Chondrocyte (in vitro differentiated cells): ENCODE data around the gene THSD4. TPM values are rescaled to one million over a fixed set of nuclear protein-coding genes. Genes with fewer than 3 reads are reported as not detected.
A peak's percentile ranks its signal among the peaks of the same experiment; 100 is the strongest.

Source experiments
- DNase-seq: peaks from one replicate; pipeline ENCODE4 v3.0.0; 2021; ENCODE audit warnings: mixed read lengths, low spot score
- H3K27ac Mint-ChIP-seq: one replicate; pipeline ENCODE4 v1.8.0; 2021; ENCODE audit warnings: mild to moderate bottlenecking, moderate library complexity, mixed read lengths; ENCODE audit not compliant: unreplicated experiment
- H3K27me3 Mint-ChIP-seq: 2 replicates; pipeline ENCODE4 v1.8.0; 2021; ENCODE audit warnings: low read depth, mixed read lengths
- H3K36me3 Mint-ChIP-seq: 2 replicates; pipeline ENCODE4 v1.8.0; 2021; ENCODE audit warnings: low read depth, mixed read lengths
- H3K4me1 Mint-ChIP-seq: 2 replicates; pipeline ENCODE4 v1.8.0; 2021; ENCODE audit warnings: low read depth, mild to moderate bottlenecking, mixed read lengths
- H3K4me3 Mint-ChIP-seq: one replicate; pipeline ENCODE4 v1.8.0; 2021; ENCODE audit warnings: mild to moderate bottlenecking, moderate library complexity, mixed read lengths; ENCODE audit not compliant: unreplicated experiment
- H3K9me3 Mint-ChIP-seq: 2 replicates; pipeline ENCODE4 v1.8.0; 2021; ENCODE audit warnings: low read depth, mixed read lengths
- total RNA-seq: library from RNA; stranded (reverse); gene quantifications from 3 replicates; pipeline ENCODE4 v1.2.1, GENCODE V29; 2021
- TF ChIP-seq, protein P1 (sequence below): fragments of 200-600 bp; sonication (generic); IDR thresholded peaks from 2 replicates; pipeline ENCODE4 v1.5.0; 2021; ENCODE audit warnings: antibody characterized with exemption, mild to moderate bottlenecking, moderate library complexity

THSD4 gene
- total RNA-seq, 1 donor from 2014 or later = 3.4 TPM

DNA sequence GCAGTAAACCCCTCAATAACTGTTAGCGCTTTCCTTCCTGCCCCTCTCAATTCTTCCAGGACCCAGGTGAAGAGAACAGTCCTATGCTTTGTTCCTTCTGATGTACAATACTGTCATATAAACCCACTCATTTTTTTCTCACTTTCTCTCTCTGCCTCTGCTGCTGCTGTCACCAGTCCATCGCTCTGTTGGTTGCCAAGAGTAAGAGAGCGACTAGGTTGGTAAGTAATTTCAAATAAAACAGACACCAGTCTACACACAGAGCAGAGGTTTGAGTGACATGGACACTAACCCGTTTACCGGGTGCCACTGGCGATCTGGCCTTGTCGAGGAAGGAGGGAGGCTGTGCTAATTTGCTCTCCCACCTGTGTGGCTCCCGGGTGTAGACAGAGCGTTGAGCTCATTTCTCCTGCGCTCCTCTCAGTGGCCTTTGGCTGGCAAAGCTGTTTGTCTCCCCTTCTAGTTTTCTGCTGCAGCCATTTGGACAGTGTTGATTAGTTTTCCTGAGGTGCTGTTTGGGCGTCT is 215.4 kb downstream of the THSD4 start:
- no peaks in the 10 kb centered on the region for H3K36me3 Mint-ChIP-seq
- peaks cover 47% of the 10 kb centered on the region for H3K4me1 Mint-ChIP-seq
- TF ChIP-seq, protein P1, sequence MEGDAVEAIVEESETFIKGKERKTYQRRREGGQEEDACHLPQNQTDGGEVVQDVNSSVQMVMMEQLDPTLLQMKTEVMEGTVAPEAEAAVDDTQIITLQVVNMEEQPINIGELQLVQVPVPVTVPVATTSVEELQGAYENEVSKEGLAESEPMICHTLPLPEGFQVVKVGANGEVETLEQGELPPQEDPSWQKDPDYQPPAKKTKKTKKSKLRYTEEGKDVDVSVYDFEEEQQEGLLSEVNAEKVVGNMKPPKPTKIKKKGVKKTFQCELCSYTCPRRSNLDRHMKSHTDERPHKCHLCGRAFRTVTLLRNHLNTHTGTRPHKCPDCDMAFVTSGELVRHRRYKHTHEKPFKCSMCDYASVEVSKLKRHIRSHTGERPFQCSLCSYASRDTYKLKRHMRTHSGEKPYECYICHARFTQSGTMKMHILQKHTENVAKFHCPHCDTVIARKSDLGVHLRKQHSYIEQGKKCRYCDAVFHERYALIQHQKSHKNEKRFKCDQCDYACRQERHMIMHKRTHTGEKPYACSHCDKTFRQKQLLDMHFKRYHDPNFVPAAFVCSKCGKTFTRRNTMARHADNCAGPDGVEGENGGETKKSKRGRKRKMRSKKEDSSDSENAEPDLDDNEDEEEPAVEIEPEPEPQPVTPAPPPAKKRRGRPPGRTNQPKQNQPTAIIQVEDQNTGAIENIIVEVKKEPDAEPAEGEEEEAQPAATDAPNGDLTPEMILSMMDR = no peak
- H3K9me3 Mint-ChIP-seq = no peaks in the 10 kb centered on the region
- no peak overlapping the region for H3K27ac Mint-ChIP-seq
- H3K4me3 Mint-ChIP-seq = no peak overlapping the region
- no peaks in the 10 kb centered on the region for H3K27me3 Mint-ChIP-seq
- no peak for DNase-seq

DNA sequence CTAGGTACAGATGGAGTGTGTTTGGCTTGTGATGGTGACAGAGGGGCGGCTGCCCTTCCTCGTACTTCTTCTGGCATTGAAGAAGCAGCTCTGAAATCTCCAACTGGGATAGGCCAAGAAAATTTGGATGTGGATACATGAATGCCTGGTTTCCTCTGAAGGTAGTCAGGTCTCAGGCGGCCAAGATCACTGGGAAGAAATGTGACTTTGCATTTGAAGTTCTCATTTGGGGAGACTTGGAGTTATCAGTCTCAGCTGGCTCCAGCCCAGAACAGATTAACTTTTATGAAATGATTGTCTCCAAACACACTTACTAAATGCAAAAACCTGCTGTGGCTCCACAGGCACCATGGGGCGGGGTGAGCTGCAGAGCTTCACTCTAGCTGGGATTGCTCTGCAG is 215.9 kb downstream of the THSD4 start:
- Mint-ChIP-seq H3K27me3 (no peaks in the 10 kb centered on the region), H3K4me1 (peaks cover 43% of the 10 kb centered on the region), H3K27ac (no peak overlapping the region), H3K36me3 (no peaks in the 10 kb centered on the region), H3K4me3 (no peak overlapping the region), H3K9me3 (no peaks in the 10 kb centered on the region)
- DNase-seq = no peak
- TF ChIP-seq, protein P1 = no peak

DNA sequence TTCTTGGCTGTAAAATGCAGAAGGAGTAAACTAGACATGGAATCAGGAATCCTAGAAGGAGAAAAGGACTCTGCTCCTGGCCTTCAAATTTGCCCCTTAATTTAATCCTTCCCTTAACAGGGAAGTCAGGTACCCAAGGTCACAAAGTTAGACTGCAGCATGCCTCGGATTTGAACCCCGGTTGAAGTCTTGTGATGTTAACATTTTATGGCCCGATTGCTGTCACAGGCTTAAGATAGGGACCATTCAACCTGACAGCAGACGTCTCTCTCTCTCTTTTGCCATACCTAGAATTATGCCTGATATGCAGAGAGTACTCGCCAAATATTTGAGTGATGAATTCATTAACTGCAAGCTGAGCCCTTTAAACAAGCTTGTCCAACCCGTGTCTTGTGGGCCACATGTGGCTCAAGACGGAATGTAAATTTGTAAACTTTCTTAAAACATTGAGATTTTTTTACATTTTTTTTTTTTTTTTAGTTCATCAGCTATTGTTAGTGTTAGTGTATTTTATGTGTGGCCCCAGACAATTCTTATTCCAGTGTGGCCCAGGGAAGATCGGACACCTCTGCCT is 217.2 kb downstream of the THSD4 start:
- no peak overlapping the region for H3K27ac Mint-ChIP-seq
- no peak overlapping the region for H3K4me3 Mint-ChIP-seq
- TF ChIP-seq, protein P1 = no peak
- DNase-seq = no peak
- no peaks in the 10 kb centered on the region for H3K36me3 Mint-ChIP-seq
- H3K27me3 Mint-ChIP-seq = no peaks in the 10 kb centered on the region
- H3K9me3 Mint-ChIP-seq = no peaks in the 10 kb centered on the region
- H3K4me1 Mint-ChIP-seq = peaks cover 37% of the 10 kb centered on the region

DNA sequence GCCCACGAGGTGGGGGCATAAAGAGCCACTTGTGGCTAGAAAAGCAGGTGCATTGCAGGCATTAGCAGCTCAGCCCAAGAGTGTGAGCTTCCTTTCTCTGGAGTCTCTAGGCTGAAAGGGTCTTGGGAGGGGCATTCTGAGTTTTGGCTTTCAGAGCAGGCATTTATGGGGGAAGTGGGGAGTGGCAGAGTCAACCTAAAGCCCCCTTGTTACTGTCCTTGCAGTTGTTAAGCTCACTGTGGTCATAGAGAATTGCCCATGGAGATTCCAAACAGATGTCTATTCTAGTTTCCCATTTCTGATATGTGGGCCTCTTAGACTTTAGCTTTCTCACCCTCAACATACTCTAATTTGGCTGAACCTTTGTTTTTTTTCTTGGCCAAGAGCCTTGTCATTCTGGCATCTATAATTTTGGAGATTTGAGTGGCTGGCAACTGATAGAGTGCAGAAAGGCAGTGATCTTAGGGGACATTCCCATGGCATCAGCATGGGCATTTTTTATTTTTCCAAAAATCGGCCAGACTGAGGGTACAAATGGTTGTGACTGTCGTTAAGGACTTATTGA is 217.9 kb downstream of the THSD4 start:
- H3K9me3 Mint-ChIP-seq = no peaks in the 10 kb centered on the region
- no peak for DNase-seq
- no peak overlapping the region for H3K4me3 Mint-ChIP-seq
- peaks cover 33% of the 10 kb centered on the region for H3K4me1 Mint-ChIP-seq
- no peak overlapping the region for H3K27ac Mint-ChIP-seq
- TF ChIP-seq, protein P1 = no peak
- H3K36me3 Mint-ChIP-seq = no peaks in the 10 kb centered on the region
- no peaks in the 10 kb centered on the region for H3K27me3 Mint-ChIP-seq

DNA sequence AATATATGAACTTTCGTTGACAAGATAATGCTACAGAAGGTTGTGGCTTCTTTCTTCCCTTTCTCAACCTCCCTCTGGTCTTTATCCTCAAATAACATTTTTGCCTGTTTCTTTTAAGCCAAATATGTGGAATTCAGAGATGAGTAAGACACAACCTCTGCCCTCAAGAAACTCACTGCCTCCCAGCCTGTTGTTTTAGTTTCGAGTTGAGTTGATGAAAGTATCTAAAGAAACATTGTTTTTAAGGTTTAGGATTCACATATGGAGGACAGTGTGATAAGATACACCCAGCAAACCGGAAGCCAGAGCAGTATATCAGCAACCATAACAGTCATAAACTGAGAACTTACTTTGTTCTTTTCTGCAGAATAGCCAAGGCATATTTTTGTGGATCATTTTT is 218.6 kb downstream of the THSD4 start:
- peak overlapping the region; percentile 87 for H3K27ac Mint-ChIP-seq
- H3K4me3 Mint-ChIP-seq = no peak overlapping the region
- H3K27me3 Mint-ChIP-seq = no peaks in the 10 kb centered on the region
- no peaks in the 10 kb centered on the region for H3K9me3 Mint-ChIP-seq
- TF ChIP-seq, protein P1 = no peak
- H3K36me3 Mint-ChIP-seq = no peaks in the 10 kb centered on the region
- no peak for DNase-seq
- H3K4me1 Mint-ChIP-seq = peaks cover 27% of the 10 kb centered on the region
